Endothelial cell of umbilical vein (primary cell): Measurements from ENCODE around the gene MINDY2. TPM values are rescaled to one million over a fixed set of nuclear protein-coding genes. Genes with fewer than 3 reads are reported as not detected.

Experiments
- BruUV-seq: library from RNA; stranded (reverse); fragments of 400-500 nt; replicated peaks from 2 replicates; lab custom pipeline; 2021; lab: Mats Ljungman, UMichigan
- CTCF ChIA-PET: fragments of 300-600, 350-600 bp; sonication (Branson Sonifier 250); formaldehyde crosslinking; loops from one replicate; lab custom pipeline; 2021; ENCODE audit warnings: antibody characterized with exemption, inconsistent platforms; lab: Charles Lee
- POLR2A ChIA-PET: fragments of 300-600, 350-600 bp; sonication (Branson Sonifier 250); formaldehyde crosslinking; loops from one replicate; lab custom pipeline; 2021; ENCODE audit warnings: antibody characterized with exemption, inconsistent platforms; lab: Charles Lee
- DNase-seq: peaks from one replicate; pipeline ENCODE4 v3.0.0-alpha.2; 2011; ENCODE audit warnings: low read depth, low spot score
- FAIRE-seq: peaks from 2 replicates; lab custom pipeline; 2011; peaks lifted over from hg19 to GRCh38; lab: Jason Lieb, UNC
- H2AFZ ChIP-seq: 2 replicates; pipeline ENCODE4 v1.6.0; 2012; ENCODE audit warnings: low read depth, low read length, control low read depth, inconsistent platforms
- H3K27ac ChIP-seq: 2 replicates; pipeline ENCODE4 v1.5.1; 2011; ENCODE audit warnings: low read depth, mild to moderate bottlenecking, control low read depth, low read length, moderate library complexity; ENCODE audit not compliant: insufficient read depth
- H3K27me3 ChIP-seq, 2 experiments: 2 replicates each; pipeline versions ENCODE4 v1.6.0 to v1.6.1; 2011; ENCODE audit warnings: low read length in 2 of 2, mixed read lengths in 1 of 2; ENCODE audit not compliant: control insufficient read depth in 2 of 2, insufficient read depth in 2 of 2
- H3K36me3 ChIP-seq, 2 experiments: 2 replicates in 1 of 2; 3 replicates in 1 of 2; pipeline ENCODE4 v1.5.1; 2011; ENCODE audit warnings: low read length in 2 of 2, mild to moderate bottlenecking in 1 of 2, moderate library complexity in 1 of 2; ENCODE audit not compliant: control insufficient read depth in 2 of 2, insufficient read depth in 2 of 2; ENCODE audit errors: extremely low read depth in 1 of 2
- H3K4me1 ChIP-seq: 3 replicates; pipeline ENCODE4 v1.5.1; 2011; ENCODE audit warnings: mild to moderate bottlenecking, low read length; ENCODE audit not compliant: control insufficient read depth, insufficient read depth; ENCODE audit errors: extremely low read depth
- H3K4me2 ChIP-seq: 2 replicates; pipeline ENCODE4 v1.6.1; 2011; ENCODE audit warnings: low read length, control low read depth, mixed read lengths; ENCODE audit not compliant: insufficient read depth
- H3K4me3 ChIP-seq, 3 experiments: fragments of 200-600 bp in 1 of 3; sonication (generic), shearing (Covaris generic) in 1 of 3; replicated peaks in 1 of 3; 2 replicates each; pipeline ENCODE4 v1.5.1; 2011 to 2016; ENCODE audit warnings: control low read depth in 3 of 3, low read length in 3 of 3, mild to moderate bottlenecking in 2 of 3, inconsistent platforms in 1 of 3, low read depth in 1 of 3, moderate library complexity in 1 of 3; ENCODE audit not compliant: insufficient read depth in 1 of 3
- H3K79me2 ChIP-seq: 2 replicates; pipeline ENCODE4 v1.6.0; 2012; ENCODE audit warnings: low read length, inconsistent platforms; ENCODE audit not compliant: control insufficient read depth, insufficient read depth
- H3K9ac ChIP-seq: replicated peaks from 2 replicates; pipeline ENCODE3; 2011; ENCODE audit warnings: low read length, control low read depth; ENCODE audit not compliant: insufficient read depth; ENCODE audit errors: extremely low read depth
- H3K9me1 ChIP-seq: replicated peaks from 3 replicates; pipeline ENCODE4 v1.6.0; 2011; ENCODE audit warnings: mild to moderate bottlenecking, low read length; ENCODE audit not compliant: control insufficient read depth, insufficient read depth; ENCODE audit errors: extremely low read depth
- H3K9me3 ChIP-seq: replicated peaks from 2 replicates; pipeline ENCODE4 v1.5.1; 2012; ENCODE audit warnings: low read length, inconsistent platforms; ENCODE audit not compliant: control insufficient read depth, insufficient read depth
- H4K20me1 ChIP-seq: replicated peaks from 2 replicates; pipeline ENCODE3; 2011; ENCODE audit warnings: mild to moderate bottlenecking, low read length; ENCODE audit not compliant: control insufficient read depth, insufficient read depth; ENCODE audit errors: extremely low read depth
- CTCF ChIP-seq, 2 donors: IDR thresholded peaks; 1 replicate in 1 of 2; 2 replicates in 1 of 2; pipeline ENCODE4 v1.5.1; 2011; ENCODE audit warnings: low read length in 2 of 2, mild to moderate bottlenecking in 2 of 2, moderate library complexity in 2 of 2, control low read depth in 1 of 2, inconsistent platforms in 1 of 2, low read depth in 1 of 2; ENCODE audit not compliant: insufficient read depth in 1 of 2; ENCODE audit errors: extremely low read depth in 1 of 2
- EZH2 ChIP-seq: IDR thresholded peaks from 2 replicates; pipeline ENCODE4 v1.6.1; 2012; ENCODE audit warnings: borderline replicate concordance, low read depth, mild to moderate bottlenecking, moderate library complexity, low read length, inconsistent platforms; ENCODE audit not compliant: severe bottlenecking
- FOS ChIP-seq: IDR thresholded peaks from 2 replicates; pipeline ENCODE4 v1.6.1; 2011; ENCODE audit warnings: mild to moderate bottlenecking, low read length, moderate library complexity, borderline replicate concordance; ENCODE audit not compliant: insufficient read depth
- GATA2 ChIP-seq: IDR thresholded peaks from 2 replicates; pipeline ENCODE4 v1.7.0; 2011; ENCODE audit warnings: low read depth, mild to moderate bottlenecking, moderate library complexity, mixed read lengths, low read length; ENCODE audit not compliant: insufficient read length, insufficient read depth
- JUN ChIP-seq: IDR thresholded peaks from 2 replicates; pipeline ENCODE4 v1.6.1; 2011; ENCODE audit warnings: borderline replicate concordance, low read depth; ENCODE audit not compliant: insufficient read length, insufficient read depth
- MAX ChIP-seq: IDR thresholded peaks from 2 replicates; pipeline ENCODE4 v1.6.1; 2011; ENCODE audit not compliant: insufficient read depth, insufficient read length
- MYC ChIP-seq: IDR thresholded peaks from one replicate; pipeline ENCODE4 v1.6.1; 2011; ENCODE audit warnings: mild to moderate bottlenecking, low read depth, low read length
- POLR2A ChIP-seq: IDR thresholded peaks from 2 replicates; pipeline ENCODE4 v1.6.1; 2012; ENCODE audit warnings: low read depth, mild to moderate bottlenecking, control low read depth, low read length
- POLR2AphosphoS5 ChIP-seq: IDR thresholded peaks from 2 replicates; pipeline ENCODE4 v1.6.1; 2012; ENCODE audit warnings: low read depth, mild to moderate bottlenecking, control low read depth, low read length, moderate library complexity; ENCODE audit not compliant: insufficient read depth
- dilution Hi-C: fragments of 300-500 bp; cut with MboI; formaldehyde crosslinking; loops from one replicate; pipeline ENCODE4 v1.15.0; 2019; ENCODE audit warnings: low sequenced_read_pairs; ENCODE audit not compliant: extremely low pct_ligation_motif_present
- intact Hi-C: fragments of 100-400 bp; cut with micrococcal nuclease; formaldehyde crosslinking; loops from one replicate; pipeline ENCODE4 v1.10.0; 2022
- polyA plus RNA-seq, 4 experiments: library from polyadenylated mRNA; depleted of rRNA in 3 of 4; stranded (reverse) in 3 of 4; unstranded in 1 of 4; fragments of >200 nt; gene quantifications; 2 replicates each; pipeline versions ENCODE4 v1.2.1 to v1.2.3, GENCODE V29; 2011 to 2012; ENCODE audit warnings: missing spikeins in 1 of 4
- total RNA-seq: library from RNA; stranded (reverse); gene quantifications from 2 replicates; pipeline ENCODE4 v1.2.3, GENCODE V29; 2021

The MINDY2 gene
- total and polyA plus RNA-seq, 2 donors (not counting 3 experiments of a cell fraction or from before 2014, with no cell fraction given): 1.6 to 13.7 TPM

- Histone ChIP-seq H3K4me1 (no peaks in the 10 kb centered on the region), H3K9me1 (no peaks in the 10 kb centered on the region), H3K27ac (no peak overlapping the region), H2AFZ (no peak overlapping the region), H4K20me1 (no peaks in the 10 kb centered on the region), H3K79me2 (no peaks in the 10 kb centered on the region), H3K27me3 (no peaks in the 10 kb centered on the region), H3K4me2 (no peak overlapping the region), H3K4me3 (no peak overlapping the region), H3K36me3 (peaks cover 19 to 26% of the 10 kb centered on the region in 2 experiments), H3K9me3 (no peaks in the 10 kb centered on the region), H3K9ac (no peak overlapping the region)
- ChIA-PET CTCF (interaction anchor here (0.6 kb wide), 1 partner anchor 113 kb away, joined by 3 read pairs; no protein-coding TSS in a partner anchor), POLR2A (no interaction called here)
- no peak for FAIRE-seq
- BruUV-seq: no TSS peak
- no peak for DNase-seq
- TF ChIP-seq EZH2 (no peak), MYC (no peak), FOS (no peak), MAX (no peak)
- intact Hi-C loops (no loop called here), dilution Hi-C loops (no loop called here)
Observed at GRCh38 chr15:58880320-58880719, 109.2 kb downstream of the MINDY2 start.

- BruUV-seq: no TSS peak
- ChIA-PET POLR2A (no interaction called here), CTCF (interaction anchor here (1.1 to 1.2 kb wide), 3 partner anchors 10 to 654 kb away, joined by 3 to 5 read pairs (median 3); no protein-coding TSS in a partner anchor)
- Histone ChIP-seq H4K20me1 (no peaks in the 10 kb centered on the region), H3K9ac (no peak overlapping the region), H3K4me2 (no peak overlapping the region), H3K27ac (no peak overlapping the region), H3K27me3 (no peaks in the 10 kb centered on the region), H3K9me1 (no peaks in the 10 kb centered on the region), H3K9me3 (no peaks in the 10 kb centered on the region), H2AFZ (no peak overlapping the region), H3K4me1 (no peaks in the 10 kb centered on the region), H3K4me3 (no peak overlapping the region), H3K36me3 (peaks cover 21 to 35% of the 10 kb centered on the region in 2 experiments), H3K79me2 (no peaks in the 10 kb centered on the region)
- intact Hi-C loops (no loop called here), dilution Hi-C loops (no loop called here)
- no peak for TF ChIP-seq MYC
- no peak for TF ChIP-seq POLR2A
- no peak for TF ChIP-seq POLR2AphosphoS5
- no peak for TF ChIP-seq EZH2
- no peak for TF ChIP-seq GATA2
- no peak for TF ChIP-seq MAX
- TF ChIP-seq FOS: no peak
- no peak for TF ChIP-seq JUN
- TF ChIP-seq CTCF (IDR thresholded peaks at IDR 0.05; ENCODE audit: extremely low read depth in 1 of 2, insufficient read depth in 1 of 2, low read depth in 1 of 2, low read length in 2 of 2): no peak
- FAIRE-seq (no peak), DNase-seq (no peak)
Observed at GRCh38 chr15:58882243-58882642, 111.1 kb downstream of the MINDY2 start.
